CD4-positive, alpha-beta T cell (primary cell): ENCODE data around the gene PXK. TPM values are rescaled to one million over a fixed set of nuclear protein-coding genes. Genes with fewer than 3 reads are reported as not detected.

Experiments used
- ATAC-seq: fragments of 200-7000 bp; cut with Tn5 transposase; one replicate; pipeline ENCODE4 v1.10.0; 2022; ENCODE audit warnings: mild to moderate bottlenecking; ENCODE audit not compliant: poor library complexity
- CTCF ChIA-PET: fragments of 350-600 bp; sonication (Branson Sonifier 250); formaldehyde crosslinking; loops from one replicate; lab custom pipeline; 2021; ENCODE audit warnings: antibody characterized with exemption, inconsistent platforms; lab: Charles Lee
- POLR2A ChIA-PET: fragments of 350-600 bp; sonication (Branson Sonifier 250); formaldehyde crosslinking; loops from one replicate; lab custom pipeline; 2021; ENCODE audit warnings: antibody characterized with exemption, inconsistent platforms; lab: Charles Lee
- DNase-seq, 14 experiments: peaks; one replicate each; pipeline ENCODE4 v3.0.0-alpha.2; 2013 to 2020; ENCODE audit warnings: mixed read lengths in 2 of 14
- H3K27ac ChIP-seq, 2 donors: one replicate each; pipeline versions ENCODE4 v1.5.1 to v1.7.0; 2013; ENCODE audit warnings: low read length in 2 of 2, low read depth in 1 of 2, mild to moderate bottlenecking in 1 of 2
- H3K27me3 ChIP-seq, 2 experiments: 1 replicate in 1 of 2; 2 replicates in 1 of 2; pipeline versions ENCODE4 v1.6.1 to v1.7.0; 2013; ENCODE audit warnings: low read length in 2 of 2, control low read depth in 1 of 2, mild to moderate bottlenecking in 1 of 2, moderate library complexity in 1 of 2; ENCODE audit not compliant: insufficient read depth in 2 of 2, control insufficient read depth in 1 of 2
- H3K36me3 ChIP-seq: one replicate; pipeline ENCODE4 v1.6.1; 2013; ENCODE audit warnings: low read length, control low read depth; ENCODE audit not compliant: insufficient read depth
- H3K4me1 ChIP-seq: one replicate; pipeline ENCODE4 v1.6.1; 2013; ENCODE audit warnings: low read length, control low read depth; ENCODE audit not compliant: insufficient read depth
- H3K4me3 ChIP-seq: one replicate; pipeline ENCODE4 v1.5.1; 2013; ENCODE audit warnings: mild to moderate bottlenecking, low read length, moderate library complexity
- H3K9me3 ChIP-seq, 2 experiments: 1 replicate in 1 of 2; 2 replicates in 1 of 2; pipeline versions ENCODE4 v1.6.1 to v1.7.0; 2013; ENCODE audit warnings: low read length in 2 of 2, mild to moderate bottlenecking in 2 of 2, control low read depth in 1 of 2, moderate library complexity in 1 of 2; ENCODE audit not compliant: control insufficient read depth in 1 of 2, insufficient read depth in 1 of 2
- H3K27ac Mint-ChIP-seq: one replicate; pipeline ENCODE4 v1.8.0; 2020; ENCODE audit warnings: mixed read lengths
- H3K27me3 Mint-ChIP-seq: one replicate; pipeline ENCODE4 v1.8.0; 2021; ENCODE audit warnings: mixed read lengths
- H3K36me3 Mint-ChIP-seq: one replicate; pipeline ENCODE4 v1.8.0; 2021; ENCODE audit warnings: low read depth, mixed read lengths
- H3K4me1 Mint-ChIP-seq: one replicate; pipeline ENCODE4 v1.8.0; 2021; ENCODE audit warnings: low read depth, mixed read lengths
- H3K4me3 Mint-ChIP-seq: one replicate; pipeline ENCODE4 v1.8.0; 2020; ENCODE audit warnings: mild to moderate bottlenecking, mixed read lengths
- H3K9me3 Mint-ChIP-seq: one replicate; pipeline ENCODE4 v1.8.0; 2020; ENCODE audit warnings: mixed read lengths
- intact Hi-C, 2 experiments: fragments of 100-400 bp; cut with DNase I in 1 of 2; cut with micrococcal nuclease in 1 of 2; formaldehyde crosslinking; loops; one replicate each; pipeline versions ENCODE4 v1.15.1 to v1.9.0; 2023 to 2025; cut with DNase I, micrococcal nuclease
- total RNA-seq, 174 experiments: library from RNA in 2 of 174; stranded (reverse) in 2 of 174; gene quantifications; one replicate each; pipeline ENCODE4 v1.2.3 and lab custom pipeline; 2021 to 2026
- TF ChIP-seq, protein P1 (sequence below): fragments of 200-600 bp; IDR thresholded peaks from one replicate; pipeline ENCODE4 v1.8.0; 2022; ENCODE audit warnings: antibody characterized with exemption, mild to moderate bottlenecking

Gene PXK
- total RNA-seq, 2 experiments from 2014 or later, result 12.5 to 14.8 TPM

DNA sequence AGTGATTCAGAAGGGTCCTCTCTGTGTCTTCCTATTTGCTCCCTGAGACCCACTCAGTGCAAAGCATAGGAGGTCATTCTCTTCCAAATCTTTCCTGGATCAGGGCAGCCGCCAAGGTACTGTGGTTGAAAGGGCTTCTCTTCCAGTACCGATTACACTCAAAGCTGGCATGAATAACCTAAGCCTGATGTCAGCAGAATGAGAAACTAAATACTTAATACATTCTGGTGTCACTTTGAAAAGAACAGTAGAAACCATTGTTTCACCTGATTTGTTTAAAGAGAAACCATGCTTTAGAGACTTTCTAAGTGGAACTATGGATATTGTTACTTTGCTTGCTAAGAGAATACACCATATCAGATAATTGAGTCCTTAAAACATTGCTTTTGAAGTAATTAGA lies 50.8 kb downstream of the PXK start:
- Mint-ChIP-seq H3K27ac (no peak overlapping the region), H3K4me1 (no peaks in the 10 kb centered on the region), H3K4me3 (no peak overlapping the region), H3K27me3 (no peaks in the 10 kb centered on the region), H3K9me3 (no peaks in the 10 kb centered on the region), H3K36me3 (peaks cover 32% of the 10 kb centered on the region)
- no peak for ATAC-seq
- TF ChIP-seq, protein P1, sequence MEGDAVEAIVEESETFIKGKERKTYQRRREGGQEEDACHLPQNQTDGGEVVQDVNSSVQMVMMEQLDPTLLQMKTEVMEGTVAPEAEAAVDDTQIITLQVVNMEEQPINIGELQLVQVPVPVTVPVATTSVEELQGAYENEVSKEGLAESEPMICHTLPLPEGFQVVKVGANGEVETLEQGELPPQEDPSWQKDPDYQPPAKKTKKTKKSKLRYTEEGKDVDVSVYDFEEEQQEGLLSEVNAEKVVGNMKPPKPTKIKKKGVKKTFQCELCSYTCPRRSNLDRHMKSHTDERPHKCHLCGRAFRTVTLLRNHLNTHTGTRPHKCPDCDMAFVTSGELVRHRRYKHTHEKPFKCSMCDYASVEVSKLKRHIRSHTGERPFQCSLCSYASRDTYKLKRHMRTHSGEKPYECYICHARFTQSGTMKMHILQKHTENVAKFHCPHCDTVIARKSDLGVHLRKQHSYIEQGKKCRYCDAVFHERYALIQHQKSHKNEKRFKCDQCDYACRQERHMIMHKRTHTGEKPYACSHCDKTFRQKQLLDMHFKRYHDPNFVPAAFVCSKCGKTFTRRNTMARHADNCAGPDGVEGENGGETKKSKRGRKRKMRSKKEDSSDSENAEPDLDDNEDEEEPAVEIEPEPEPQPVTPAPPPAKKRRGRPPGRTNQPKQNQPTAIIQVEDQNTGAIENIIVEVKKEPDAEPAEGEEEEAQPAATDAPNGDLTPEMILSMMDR, result no peak
- no peaks in the 10 kb centered on the region for H3K4me1 ChIP-seq
- POLR2A ChIA-PET, result no interaction called here
- no peaks in the 10 kb centered on the region for H3K9me3 ChIP-seq
- intact Hi-C loops, result no loop called here
- no peak for DNase-seq
- H3K27me3 ChIP-seq, result no peaks in the 10 kb centered on the region
- H3K36me3 ChIP-seq, result peaks cover 5% of the 10 kb centered on the region
- H3K4me3 ChIP-seq, result no peak overlapping the region
- H3K27ac ChIP-seq, result no peak overlapping the region
- CTCF ChIA-PET, result no interaction called here

DNA sequence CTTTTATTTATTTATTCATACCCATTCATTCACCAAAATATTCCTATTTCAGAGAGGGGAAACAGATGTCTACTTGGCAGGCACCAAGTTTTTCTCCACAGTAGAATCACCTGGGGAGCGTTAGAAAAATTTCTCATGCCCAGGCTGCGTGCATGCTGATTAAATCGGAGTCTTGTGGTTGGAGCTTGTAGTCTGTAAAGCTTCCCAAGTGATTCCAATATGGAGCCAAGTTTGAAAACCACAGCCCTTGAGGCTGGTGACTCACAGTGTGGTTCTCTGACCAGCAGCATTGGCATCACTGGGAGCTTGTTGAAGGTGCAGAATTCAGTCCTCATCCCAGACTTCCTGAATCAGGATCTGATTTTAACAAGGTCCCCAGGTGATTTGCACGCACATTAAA lies 51.2 kb downstream of the PXK start:
- DNase-seq (no peak), ATAC-seq (no peak)
- TF ChIP-seq, protein P1, result no peak
- Histone ChIP-seq H3K27ac (no peak overlapping the region), H3K9me3 (no peaks in the 10 kb centered on the region), H3K4me1 (no peaks in the 10 kb centered on the region), H3K36me3 (peaks cover 5% of the 10 kb centered on the region), H3K27me3 (no peaks in the 10 kb centered on the region), H3K4me3 (no peak overlapping the region)
- peaks cover 32% of the 10 kb centered on the region for H3K36me3 Mint-ChIP-seq
- no peak overlapping the region for H3K27ac Mint-ChIP-seq
- no peaks in the 10 kb centered on the region for H3K4me1 Mint-ChIP-seq
- CTCF ChIA-PET, result no interaction called here
- POLR2A ChIA-PET, result no interaction called here
- no peaks in the 10 kb centered on the region for H3K9me3 Mint-ChIP-seq
- intact Hi-C loops, result no loop called here
- H3K4me3 Mint-ChIP-seq, result no peak overlapping the region
- no peaks in the 10 kb centered on the region for H3K27me3 Mint-ChIP-seq

DNA sequence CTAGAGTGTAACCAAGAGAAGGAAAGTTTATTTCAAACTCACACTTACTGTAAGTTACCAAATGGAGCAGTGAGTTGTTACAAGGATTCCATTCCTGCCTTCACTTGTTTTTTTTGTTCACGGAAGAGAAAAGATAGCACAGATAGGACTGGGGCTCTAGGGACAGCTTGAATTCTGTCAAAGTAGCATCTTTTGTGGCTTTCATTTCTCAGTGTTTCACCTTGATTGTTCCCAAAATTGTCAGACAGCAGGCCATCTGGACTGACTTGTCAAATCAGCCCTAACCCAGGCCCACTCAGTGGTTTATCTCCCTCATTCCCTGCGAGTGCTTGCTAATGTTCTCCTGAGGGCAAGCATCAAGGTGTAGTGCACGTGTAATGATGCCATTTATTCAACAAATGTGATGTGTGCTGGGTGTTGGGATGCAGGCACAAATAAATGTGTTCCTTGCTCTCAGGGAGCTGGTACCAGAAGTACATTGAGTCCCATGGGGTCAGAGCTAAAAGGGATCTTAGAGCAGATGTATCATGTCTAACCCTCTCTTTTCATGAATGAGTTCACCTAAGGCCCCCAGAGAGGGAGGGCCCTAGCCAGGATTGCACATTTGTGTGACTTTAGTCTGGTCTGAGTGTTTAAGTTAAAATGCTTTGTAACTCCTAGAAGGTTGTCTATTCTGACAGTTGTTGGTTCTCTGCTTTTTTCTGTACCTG lies 51.8 kb downstream of the PXK start:
- H3K27ac Mint-ChIP-seq, result no peak overlapping the region
- Histone ChIP-seq H3K36me3 (peaks cover 5% of the 10 kb centered on the region), H3K27ac (no peak overlapping the region), H3K9me3 (no peaks in the 10 kb centered on the region), H3K27me3 (no peaks in the 10 kb centered on the region), H3K4me3 (no peak overlapping the region), H3K4me1 (no peaks in the 10 kb centered on the region)
- CTCF ChIA-PET, result no interaction called here
- H3K36me3 Mint-ChIP-seq, result peaks cover 32% of the 10 kb centered on the region
- ATAC-seq (no peak), DNase-seq (no peak)
- no peaks in the 10 kb centered on the region for H3K9me3 Mint-ChIP-seq
- POLR2A ChIA-PET, result no interaction called here
- no peaks in the 10 kb centered on the region for H3K4me1 Mint-ChIP-seq
- intact Hi-C loops, result no loop called here
- TF ChIP-seq, protein P1, result no peak
- H3K27me3 Mint-ChIP-seq, result no peaks in the 10 kb centered on the region
- no peak overlapping the region for H3K4me3 Mint-ChIP-seq
